Glomerular visceral epithelial cell (primary cell): ENCODE data around the gene B9D1.
A peak's percentile ranks its signal among the peaks of the same experiment; 100 is the strongest.

Experiments used
- DNase-seq: peaks from one replicate; pipeline ENCODE4 v3.0.0-alpha.2; 2016; ENCODE audit errors: extremely low spot score

Gene B9D1

DNA sequence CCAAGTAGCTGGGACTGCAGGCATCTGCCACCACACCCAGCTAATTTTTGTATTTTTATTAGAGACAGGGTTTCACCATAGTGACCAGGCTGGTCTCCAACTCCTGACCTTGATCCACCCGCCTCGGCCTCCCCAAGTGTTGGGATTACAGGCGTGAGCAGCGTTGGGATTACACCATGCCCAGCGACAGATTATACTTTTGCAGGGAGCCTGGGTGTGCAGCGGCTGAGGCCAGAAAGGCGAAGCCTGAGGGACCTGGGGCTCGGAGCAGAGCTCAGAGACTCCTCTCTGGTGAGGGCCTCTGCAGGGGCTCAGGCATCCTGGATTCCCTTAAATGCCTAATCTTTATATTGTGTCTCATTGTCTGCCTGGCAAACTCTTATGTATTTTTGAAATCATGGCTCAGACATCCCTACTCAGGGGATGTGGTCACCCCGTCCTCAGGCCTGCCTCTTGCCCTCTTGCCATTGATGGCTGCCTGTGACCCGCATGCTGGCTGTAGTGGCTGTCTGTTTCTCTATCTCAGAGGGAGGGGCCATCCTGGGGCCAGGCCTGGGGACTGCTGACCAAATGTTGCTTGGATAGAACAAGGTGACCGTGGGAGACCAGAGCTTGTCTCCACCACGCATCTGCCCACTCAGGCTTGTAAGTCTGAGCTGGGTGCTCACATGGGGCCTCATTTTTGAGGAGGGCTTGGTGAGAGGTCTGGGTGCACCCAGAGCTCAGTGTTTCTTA, 42.6 kb downstream of the B9D1 start:
- DNase-seq: no peak

DNA sequence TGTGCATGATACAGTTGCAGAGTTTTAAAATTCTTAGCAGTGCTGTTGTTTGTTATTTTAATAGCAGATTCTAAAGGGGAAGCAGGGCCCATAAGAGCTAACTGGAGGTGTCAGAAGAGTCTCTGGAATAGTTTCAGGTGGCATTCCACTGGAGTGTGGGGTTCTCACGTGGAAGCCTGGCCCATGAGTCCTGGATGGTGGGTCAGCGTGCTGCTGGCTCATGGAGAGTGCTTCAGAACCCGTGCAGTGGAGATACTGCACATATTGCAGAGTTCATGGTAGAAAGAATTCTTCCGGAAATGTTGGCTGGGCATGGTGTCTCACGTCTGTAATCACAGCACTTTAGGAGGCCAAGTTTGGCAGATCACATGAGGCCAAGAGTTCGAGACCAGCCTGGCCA, 43.9 kb downstream of the B9D1 start:
- DNase-seq: no peak

DNA sequence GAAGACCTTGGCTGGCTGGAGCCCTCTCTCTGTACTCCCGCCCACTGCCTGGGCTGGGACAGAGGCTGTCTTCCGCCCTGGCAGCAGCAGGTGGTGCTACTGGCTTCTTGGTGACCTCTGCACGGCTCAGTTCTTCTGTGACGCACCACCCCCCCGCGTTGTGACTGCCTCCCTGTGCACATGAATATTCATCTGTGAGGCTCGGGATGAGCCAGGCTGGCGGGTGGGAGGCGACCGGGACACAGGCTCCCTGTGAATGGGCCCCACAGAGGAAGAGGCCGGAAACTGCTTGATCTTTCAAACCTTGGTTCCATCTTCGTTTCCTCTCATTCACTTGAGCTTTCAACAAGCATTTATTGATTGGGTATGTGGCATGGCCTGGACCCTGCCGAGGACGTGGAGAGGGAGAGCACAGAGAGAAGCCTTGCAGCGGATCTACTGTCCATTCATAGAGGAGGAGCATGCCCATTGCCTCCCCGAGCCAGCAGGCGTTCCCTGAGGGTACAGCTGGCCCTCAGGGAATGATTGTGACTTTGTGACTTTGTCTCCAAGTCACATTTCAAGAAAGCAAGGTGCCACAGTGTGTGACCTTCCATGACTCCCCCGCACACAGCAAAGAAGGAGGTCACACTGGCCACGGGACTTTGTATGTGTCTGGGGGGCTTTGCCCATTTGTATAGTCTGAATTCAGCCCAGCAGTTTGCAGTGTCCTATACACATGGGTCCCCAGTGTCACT, 45.0 kb downstream of the B9D1 start:
- peak; percentile 94 for DNase-seq

DNA sequence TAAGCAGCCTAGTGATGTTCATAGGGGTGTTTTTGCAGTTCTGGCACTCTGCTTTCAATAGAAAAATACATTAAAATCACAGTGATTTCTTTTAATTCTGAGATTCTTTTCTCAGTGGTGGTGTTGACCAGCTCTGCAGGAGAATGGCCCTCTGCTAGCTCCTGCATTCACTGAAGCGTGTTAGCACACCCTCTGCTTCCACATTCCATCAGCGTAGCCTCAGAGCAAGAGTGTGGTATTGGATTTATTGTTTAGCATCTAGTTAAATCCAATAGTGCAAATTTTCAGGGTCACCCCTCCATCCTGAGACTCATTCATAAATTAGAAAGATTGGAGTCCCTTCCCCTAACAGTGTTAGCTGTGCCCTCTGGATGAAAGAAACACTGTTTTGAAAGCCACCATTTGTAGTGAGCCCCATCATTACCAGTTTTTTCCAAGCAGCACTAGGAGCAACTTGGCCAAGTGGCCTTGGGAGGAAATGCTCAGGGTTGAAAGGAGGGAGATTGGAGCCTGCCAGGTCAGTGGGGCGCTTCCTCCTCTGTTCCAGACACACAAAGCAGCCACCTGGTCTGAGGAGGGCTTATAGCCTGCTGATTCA, 45.7 kb downstream of the B9D1 start:
- DNase-seq: peak; percentile 67

DNA sequence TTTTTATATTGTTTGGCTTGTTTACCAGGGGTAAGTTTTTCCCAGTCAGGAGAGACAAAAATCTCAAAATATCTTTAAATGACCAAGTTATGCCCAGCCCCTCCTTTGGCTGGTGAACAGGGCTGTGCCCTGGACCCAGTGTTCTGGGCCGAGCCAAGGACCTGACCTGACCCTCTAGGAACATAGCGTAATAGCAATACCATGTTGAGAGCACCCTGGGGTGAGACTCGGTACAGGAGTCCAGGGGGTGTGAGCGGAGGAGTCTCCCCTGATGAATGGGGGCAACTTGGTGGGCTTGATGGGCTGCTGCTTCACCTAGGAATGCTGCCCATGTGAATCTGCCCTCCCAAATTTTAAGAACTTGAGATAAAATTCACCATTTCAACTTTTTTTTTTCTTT, 47.4 kb downstream of the B9D1 start:
- no peak for DNase-seq

DNA sequence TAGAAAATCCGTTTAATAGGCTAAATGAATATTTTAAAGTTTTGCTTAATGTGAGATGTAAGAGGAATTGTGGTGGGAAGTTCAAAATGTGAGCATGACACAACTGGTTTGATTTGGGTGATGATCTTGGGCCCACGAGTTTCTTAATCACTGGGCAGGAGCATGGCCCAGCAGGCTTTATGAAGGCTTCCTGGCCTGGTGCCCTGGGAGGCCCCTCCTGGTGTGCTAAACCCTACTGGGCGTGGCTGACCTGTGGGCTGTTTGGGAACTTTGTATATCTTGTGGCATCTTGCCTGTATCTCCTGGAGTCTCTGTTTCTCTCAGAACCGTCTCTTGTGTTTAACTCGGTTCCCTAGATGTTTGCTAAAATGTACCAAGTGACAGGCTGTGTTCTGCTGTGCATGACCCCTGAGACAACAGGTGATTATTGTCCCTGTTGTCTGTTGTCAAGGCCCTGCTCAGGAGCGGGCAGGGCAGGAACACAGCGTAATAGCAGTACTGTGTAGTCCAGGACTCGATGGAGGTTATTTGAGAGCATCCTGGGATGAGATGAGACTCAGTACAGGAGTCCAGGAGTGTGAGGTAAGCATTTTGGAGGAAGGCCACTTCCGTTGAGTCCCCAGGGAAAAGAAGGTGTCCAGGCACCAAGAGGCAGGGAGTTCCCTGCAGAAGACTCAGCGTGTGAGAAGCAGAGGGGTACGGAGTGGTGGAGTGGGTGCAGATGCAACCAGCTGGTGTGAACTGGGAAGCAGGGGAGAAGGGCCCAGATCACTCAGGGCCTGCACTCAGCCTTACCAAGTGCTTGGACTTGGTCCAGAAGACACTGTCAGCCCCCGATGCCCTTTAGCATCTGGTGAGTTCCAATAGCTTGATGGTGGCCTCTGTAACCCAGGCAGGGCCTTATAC, 48.5 kb downstream of the B9D1 start:
- no peak for DNase-seq

DNA sequence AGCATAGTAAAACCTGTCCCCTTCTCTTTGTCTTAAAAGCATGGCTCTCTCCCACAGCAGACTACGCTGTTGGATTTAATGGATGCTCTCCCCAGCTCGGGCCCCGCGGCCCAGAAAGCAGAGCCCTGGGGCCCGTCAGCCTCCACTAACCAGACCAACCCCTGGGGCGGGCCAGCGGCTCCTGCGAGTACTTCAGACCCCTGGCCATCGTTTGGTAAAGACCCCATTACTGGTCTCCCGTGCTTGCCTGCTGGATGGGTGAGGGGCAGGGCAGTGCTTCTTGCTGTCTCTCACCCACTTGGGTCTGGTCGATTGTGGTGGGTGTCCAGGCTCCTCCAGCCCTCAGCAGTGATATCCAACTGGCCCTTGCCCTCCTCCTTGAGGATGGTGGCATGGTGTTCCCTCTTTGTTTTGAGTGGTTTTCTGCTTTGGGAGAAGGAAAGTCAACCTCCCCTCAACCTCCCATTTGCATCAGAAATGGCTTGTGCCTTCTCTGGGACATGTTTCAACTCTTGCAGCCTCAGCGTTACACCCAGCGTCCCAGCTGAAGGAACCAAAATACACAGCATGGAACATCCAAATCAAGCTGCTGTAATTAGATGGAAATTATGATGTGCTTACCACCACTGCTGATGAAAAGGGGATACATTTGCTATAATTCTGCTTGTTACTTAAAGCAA, 49.3 kb downstream of the B9D1 start:
- DNase-seq: no peak

DNA sequence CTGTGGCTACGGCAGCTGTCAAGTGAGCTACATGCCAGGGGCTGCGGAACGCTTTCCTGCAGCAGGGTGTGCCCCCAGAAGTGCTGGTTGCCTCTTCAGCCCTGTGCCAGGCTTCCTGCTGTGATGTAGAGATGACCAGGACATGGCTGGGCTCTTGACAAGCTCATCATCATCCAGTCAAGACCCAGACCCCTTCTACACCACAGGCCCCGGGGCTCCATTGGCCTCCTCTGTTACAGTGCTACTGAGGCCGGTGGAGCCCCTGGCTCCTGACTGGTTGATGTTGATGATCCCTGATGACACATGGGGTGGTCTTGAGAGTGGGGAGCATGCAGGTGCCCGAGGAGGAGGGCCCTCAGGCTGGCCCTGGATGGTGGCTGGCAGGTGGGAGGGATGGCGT, 50.1 kb downstream of the B9D1 start:
- DNase-seq: no peak

DNA sequence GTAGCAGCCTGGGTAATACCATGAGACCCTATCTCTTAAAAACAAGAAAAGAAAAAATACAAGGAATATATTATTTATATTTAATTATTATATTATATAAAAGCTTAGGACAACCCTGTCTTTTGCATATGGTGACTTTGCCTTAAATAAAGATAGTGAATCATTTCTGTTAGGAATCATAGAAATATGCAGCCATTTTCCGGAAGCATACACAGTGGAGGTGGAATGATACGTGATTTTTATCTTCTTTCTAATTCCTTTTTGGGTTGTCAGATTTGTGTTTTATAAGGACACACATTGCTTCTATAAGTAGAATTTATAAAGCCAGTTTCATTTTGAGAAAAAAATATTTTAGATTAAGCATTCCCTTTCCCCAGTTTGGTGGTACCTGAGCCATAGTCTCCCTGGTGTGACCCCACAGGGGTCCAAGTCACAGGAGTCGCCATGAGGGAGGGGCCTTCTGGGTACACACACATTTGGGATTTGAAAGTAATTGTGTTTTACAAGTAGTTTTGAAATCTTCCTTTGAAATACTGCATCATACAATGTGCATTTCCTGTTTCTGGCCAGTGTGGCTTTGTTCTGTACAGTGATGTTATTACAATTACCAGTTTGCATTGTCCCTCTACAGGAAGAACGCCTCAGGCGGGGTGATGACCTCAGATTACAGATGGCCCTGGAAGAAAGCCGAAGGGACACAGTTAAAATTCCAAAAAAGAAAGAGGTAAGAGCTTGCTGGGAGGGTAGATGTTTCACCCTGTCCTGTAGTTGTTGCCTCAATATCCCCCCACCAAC, 50.9 kb downstream of the B9D1 start:
- DNase-seq: no peak

DNA sequence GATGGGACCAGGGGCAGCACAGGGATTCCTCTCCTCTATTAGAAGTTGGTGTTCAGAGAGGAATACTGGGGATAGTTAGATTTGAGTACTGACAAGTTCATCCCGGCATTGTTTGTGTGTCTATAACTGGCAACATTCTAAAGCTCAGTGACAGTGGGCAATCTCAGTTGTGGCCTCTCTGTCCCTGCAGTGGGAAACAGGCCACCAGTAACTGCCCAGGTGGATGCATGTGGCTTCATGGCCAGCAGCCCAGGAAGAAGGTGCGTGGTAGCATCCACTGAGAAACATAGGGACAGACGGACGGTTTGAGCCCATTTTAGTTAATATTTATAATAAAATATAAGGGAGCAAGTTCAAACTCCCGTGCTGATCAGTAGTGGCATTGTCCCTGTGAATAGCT, 51.5 kb downstream of the B9D1 start:
- DNase-seq: no peak

DNA sequence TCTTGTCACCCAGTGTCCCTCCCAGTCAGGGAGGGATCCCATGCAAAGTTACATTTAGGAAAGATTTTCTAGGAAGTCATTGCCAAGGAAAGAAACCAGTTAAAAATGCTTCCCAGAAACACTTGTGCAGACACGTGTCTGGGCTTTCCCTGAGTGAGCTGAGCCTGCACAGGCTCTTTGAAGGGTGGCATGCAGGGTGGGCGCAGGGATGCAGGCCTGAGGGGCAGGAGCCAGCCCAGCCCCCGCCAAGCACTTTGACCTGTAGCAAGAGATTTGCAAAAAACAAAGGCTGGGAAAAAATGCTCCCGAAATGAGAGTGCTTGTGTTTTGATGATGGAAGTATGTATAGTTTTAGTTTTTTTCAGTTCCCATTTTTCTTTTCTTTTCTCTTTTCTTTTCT, 52.4 kb downstream of the B9D1 start:
- no peak for DNase-seq

DNA sequence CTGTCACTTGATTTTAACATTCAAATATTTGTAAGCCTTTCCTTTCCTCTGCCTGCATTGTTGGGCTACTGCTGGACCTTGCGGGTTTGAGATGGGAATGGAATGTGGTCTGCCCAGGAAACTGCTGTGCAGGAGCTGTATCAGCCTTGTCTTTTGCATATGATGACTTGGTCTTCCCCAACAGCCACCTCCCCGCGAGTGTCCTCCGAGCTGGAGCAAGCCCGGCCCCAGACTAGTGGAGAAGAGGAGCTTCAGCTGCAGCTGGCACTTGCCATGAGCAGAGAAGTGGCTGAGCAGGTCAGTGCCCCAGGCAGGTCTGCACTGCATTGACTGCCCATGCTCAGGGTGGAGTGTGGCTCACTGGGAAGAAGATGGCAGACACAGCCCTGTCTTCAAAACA, 52.8 kb downstream of the B9D1 start:
- DNase-seq: peak; percentile 27

DNA sequence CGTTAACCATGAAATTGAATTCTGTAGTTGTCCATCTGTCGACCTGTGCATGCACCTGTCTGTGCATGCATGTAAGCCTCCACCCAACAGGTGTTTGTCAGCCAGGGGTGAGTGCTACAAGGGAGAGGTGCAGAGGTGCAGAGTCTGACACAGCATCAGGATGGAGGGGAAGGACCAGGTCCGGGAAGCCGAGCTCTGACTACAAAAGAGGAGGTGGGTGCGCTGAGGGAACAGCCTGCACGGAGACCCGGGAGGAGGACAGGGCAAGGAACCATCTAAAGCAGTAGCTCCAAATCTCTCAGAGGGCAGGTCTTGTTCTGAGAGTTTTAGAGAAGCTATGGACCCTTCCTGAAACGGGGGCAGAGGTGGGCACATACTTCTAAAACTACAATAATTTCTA, 54.1 kb downstream of the B9D1 start:
- no peak for DNase-seq

DNA sequence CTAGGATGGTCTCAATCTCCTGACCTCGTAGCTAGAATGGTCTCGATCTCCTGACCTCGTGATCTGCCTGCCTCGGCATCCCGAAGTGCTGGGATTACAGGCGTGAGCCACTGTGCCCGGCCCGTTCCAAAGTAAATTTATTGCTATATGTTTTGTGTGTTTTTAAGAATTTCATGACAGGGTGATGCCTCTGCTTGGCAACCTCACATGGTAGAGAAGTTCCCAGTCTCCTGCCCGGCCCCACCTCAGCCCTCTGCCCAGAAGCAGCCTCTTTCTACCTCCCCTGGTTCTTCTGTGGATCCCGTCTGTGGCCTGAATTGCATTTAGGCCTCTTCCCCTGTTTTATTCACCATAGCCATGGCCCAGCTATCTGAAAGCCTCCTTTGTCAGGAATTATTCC, 55.0 kb downstream of the B9D1 start:
- DNase-seq: no peak

DNA sequence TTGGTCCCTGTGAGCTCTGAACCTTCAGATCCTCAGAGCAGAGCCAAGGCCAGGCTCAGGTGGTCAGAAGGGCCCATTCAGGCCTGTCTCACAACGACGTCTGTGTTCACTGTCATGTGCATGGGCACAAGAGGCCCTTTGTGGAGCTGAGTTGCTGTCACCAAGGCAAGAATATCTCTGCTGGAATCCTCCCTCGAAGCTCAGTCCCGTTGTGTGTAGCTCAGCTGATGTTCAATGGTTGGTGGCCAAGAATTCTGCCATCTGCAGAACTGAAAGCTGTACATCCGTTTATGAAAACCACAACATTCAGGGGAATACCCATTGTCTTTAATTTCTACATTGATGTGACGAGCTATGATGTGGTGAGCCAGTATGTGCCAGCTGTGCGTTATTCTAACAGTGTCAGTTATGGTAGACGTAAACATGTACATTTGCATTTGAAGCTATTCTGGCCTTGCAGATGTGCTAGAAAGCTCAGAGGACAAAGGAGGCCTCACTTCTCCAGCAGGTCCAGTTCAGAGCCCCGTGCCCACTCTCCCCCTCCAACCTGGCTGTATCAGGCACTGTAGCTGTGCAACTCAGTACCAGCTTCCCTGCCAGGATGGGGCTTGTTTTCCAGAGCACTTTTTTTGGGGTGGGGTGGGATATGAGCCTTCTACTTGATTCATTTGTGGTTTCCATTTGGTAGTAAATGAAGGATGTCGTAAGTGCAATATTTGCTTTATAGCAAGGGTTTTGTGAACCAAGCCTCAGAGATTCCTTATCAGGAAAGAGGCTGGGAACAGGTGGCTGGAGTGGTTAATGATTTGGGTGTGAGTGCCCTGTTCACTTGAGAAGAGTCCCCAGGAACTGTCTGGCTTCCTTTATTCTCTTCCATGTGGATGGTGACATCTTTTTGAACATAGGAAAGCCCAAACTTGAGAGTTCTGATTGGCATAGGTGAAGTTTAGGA, 56.1 kb downstream of the B9D1 start:
- DNase-seq: no peak

DNA sequence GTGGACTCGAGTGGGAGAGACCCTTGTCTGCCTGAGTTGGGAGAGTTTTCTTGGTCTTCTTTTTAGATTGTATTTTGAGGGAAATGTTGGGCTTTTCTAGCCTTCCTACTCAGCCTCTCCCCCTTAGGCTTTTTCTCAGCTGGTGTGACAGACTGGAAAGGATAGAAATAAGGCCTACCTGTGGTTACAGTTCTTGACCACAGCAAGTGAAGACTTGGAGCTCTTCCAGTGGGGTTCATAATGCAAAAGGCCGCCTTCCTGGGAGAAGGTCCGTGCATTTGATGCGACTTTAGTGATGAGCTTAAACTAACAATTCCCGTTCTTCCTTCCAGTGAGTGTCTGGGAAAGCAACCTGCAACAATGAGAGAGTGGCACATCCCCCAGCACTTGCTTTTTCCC, 56.8 kb downstream of the B9D1 start:
- DNase-seq: no peak

DNA sequence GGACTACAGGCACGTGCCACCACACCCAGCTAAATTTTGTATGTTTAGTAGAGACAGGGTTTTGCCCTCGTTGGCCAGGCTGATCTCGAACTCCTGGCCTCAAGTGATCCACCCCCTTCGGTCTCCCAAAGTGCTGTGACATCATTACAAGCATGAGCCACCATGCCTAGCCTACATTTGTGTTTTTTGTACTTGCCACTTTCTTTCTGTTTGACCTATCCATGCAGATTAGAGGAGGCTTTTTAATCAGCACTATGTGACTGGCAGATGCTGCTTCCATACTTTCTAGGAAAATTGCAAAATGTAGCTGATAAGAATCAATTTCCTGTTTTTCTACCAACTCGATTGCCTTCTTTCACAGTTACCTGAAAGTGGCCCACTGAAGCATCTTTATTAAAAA, 57.3 kb downstream of the B9D1 start:
- no peak for DNase-seq

DNA sequence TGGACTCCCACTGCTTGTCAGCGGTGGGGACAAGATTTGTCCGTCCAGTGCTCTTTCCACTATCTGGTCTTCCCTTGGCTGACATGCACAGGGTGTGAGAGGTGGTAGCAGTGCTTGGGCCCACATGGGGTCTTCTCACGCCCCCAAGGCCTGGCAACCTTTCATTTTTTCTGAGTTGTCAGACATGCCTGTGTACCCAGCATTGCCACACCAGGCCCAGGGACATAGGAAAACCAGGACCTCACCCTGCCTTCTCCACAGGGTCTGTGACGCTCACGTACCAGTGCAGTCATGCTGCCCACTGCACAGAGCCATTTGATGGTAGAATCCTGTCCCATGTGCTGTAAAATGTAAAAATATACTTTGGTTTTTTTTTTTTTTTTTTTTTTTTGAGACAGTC, 57.8 kb downstream of the B9D1 start:
- DNase-seq: no peak

DNA sequence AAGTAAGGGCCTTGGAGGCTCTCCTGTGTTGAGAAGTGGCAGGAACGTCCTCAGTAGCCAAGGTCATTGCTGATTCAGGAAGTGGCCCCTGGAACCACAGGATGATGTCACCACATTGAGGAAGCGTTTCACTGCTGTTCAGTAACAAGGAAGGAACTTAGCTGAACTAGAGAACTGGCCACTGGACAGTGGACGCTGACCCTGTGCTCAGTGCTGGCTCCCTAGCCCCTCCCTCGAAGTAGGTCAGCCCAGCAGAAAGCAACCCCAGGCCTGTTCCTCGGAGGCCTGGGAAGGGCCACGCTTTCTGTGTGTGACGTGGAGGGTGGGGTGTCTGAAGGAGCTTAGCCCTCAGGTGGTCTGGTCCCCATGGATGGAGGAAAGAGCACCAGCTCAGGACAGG, 58.3 kb downstream of the B9D1 start:
- DNase-seq: peak; percentile 64

DNA sequence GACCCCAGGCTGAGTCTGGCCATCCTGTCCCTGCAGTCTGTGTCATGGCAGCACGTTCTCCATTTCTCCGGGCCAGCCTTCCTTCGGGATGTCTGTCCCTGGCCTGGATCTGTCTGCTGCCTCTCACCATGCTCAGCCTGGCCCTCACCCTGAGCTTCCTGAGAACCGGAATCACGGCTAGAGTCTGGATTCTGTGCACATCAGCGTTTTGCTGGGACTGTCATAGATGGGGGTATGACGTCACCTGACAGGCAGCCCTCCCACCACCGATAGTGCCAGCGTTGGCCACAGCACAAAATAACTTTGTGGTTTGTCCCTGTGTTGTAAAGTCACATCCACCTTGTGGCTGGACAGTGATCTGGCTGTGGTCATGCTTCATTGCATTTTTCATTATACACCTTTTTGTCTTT, 59.2 kb downstream of the B9D1 start:
- DNase-seq: peak; percentile 71
